ENCODE data around the gene CEL. TPM values are rescaled to one million over a fixed set of nuclear protein-coding genes. Genes with fewer than 3 reads are reported as not detected.
A peak's percentile ranks its signal among the peaks of the same experiment; 100 is the strongest.

The CEL gene
- total and polyA plus RNA-seq, 2 donors from 2014 or later: 1.0 to 16.7 TPM

DNA sequence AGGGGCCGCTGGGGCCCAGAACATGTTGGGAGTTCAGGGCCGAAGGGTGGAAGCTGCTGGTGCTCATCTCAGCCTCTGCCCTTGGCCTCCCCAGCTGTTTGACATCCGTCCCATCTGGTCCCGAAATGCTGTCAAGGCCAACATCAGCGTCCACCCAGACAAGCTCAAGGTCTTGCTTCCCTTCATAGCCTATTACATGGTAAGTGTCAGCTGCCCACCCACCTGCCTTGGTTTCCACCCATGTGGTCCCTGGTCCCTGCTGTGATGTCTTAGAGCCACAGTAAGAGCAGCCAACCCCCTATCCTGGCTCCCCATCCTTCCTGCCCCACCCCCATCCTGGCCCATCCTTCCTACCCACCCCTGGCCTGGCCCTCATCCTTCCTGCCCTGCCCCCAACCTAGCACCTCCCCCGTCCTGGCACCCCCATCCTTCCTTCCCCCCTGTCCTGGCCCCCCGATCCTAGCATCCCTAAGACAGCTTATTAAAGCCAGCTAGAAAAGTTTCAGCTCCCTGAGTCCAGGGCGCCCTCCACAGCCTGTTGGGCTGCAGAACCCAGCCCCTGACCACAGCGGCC is 9.7 kb upstream of the CEL start:
- no peak overlapping the region for H3K4me3 ChIP-seq (ENCODE audit: low read length in 3 of 3)
- peak in 1 of 5 donors; percentile 48 for DNase-seq
- H3K9me3 ChIP-seq (ENCODE audit: control insufficient read depth in 2 of 3, insufficient read depth in 1 of 3, low read length in 3 of 3): no peaks in the 10 kb centered on the region
- H3K4me1 ChIP-seq (ENCODE audit: control insufficient read depth in 2 of 3, insufficient read depth in 2 of 3, low read depth in 1 of 3, low read length in 3 of 3): no peaks in the 10 kb centered on the region
- H3K9ac ChIP-seq (ENCODE audit: low read length in 3 of 3): no peak overlapping the region
- no peaks in the 10 kb centered on the region for H3K27me3 ChIP-seq (ENCODE audit: control insufficient read depth, insufficient read depth, low read length)
- H3K27ac ChIP-seq (ENCODE audit: low read depth in 2 of 2, low read length in 2 of 2): no peak overlapping the region
- no peak for FAIRE-seq
- intact Hi-C loops (cut with DNase I): no loop called here
- TF ChIP-seq, protein P1, sequence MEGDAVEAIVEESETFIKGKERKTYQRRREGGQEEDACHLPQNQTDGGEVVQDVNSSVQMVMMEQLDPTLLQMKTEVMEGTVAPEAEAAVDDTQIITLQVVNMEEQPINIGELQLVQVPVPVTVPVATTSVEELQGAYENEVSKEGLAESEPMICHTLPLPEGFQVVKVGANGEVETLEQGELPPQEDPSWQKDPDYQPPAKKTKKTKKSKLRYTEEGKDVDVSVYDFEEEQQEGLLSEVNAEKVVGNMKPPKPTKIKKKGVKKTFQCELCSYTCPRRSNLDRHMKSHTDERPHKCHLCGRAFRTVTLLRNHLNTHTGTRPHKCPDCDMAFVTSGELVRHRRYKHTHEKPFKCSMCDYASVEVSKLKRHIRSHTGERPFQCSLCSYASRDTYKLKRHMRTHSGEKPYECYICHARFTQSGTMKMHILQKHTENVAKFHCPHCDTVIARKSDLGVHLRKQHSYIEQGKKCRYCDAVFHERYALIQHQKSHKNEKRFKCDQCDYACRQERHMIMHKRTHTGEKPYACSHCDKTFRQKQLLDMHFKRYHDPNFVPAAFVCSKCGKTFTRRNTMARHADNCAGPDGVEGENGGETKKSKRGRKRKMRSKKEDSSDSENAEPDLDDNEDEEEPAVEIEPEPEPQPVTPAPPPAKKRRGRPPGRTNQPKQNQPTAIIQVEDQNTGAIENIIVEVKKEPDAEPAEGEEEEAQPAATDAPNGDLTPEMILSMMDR (IDR thresholded peaks at IDR 0.05; ENCODE audit: borderline replicate concordance, extremely low read depth, insufficient read depth): no peak
- peaks cover 0 to 46% (median 26%) of the 10 kb centered on the region in 3 donors for H3K36me3 ChIP-seq (ENCODE audit: control insufficient read depth in 2 of 3, insufficient read depth in 3 of 3, low read length in 3 of 3)

GRCh38 chr9:133054194-133054890 is 7.4 kb upstream of the CEL start:
- no peak overlapping the region for H3K9ac ChIP-seq (ENCODE audit: low read length in 3 of 3)
- TF ChIP-seq, protein P1 (IDR thresholded peaks at IDR 0.05; ENCODE audit: borderline replicate concordance, extremely low read depth, insufficient read depth): no peak
- no peaks in the 10 kb centered on the region for H3K27me3 ChIP-seq (ENCODE audit: control insufficient read depth, insufficient read depth, low read length)
- FAIRE-seq (no peak), DNase-seq (peak in 1 of 5 donors; percentile 52)
- H3K4me3 ChIP-seq (ENCODE audit: low read length in 3 of 3): no peak overlapping the region
- no peak overlapping the region for H3K27ac ChIP-seq (ENCODE audit: low read depth in 2 of 2, low read length in 2 of 2)
- intact Hi-C loops (cut with DNase I): no loop called here
- H3K36me3 ChIP-seq (ENCODE audit: control insufficient read depth in 2 of 3, insufficient read depth in 3 of 3, low read length in 3 of 3): peaks cover 0 to 41% (median 27%) of the 10 kb centered on the region in 3 donors
- H3K9me3 ChIP-seq (ENCODE audit: control insufficient read depth in 2 of 3, insufficient read depth in 1 of 3, low read length in 3 of 3): no peaks in the 10 kb centered on the region
- H3K4me1 ChIP-seq (ENCODE audit: control insufficient read depth in 2 of 3, insufficient read depth in 2 of 3, low read depth in 1 of 3, low read length in 3 of 3): no peaks in the 10 kb centered on the region

GRCh38 chr9:133054966-133055365 is 6.8 kb upstream of the CEL start:
- H3K4me3 ChIP-seq (ENCODE audit: low read length in 3 of 3): no peak overlapping the region
- TF ChIP-seq, protein P1 (IDR thresholded peaks at IDR 0.05; ENCODE audit: borderline replicate concordance, extremely low read depth, insufficient read depth): no peak
- H3K9ac ChIP-seq (ENCODE audit: low read length in 3 of 3): no peak overlapping the region
- intact Hi-C loops (cut with DNase I): no loop called here
- no peaks in the 10 kb centered on the region for H3K27me3 ChIP-seq (ENCODE audit: control insufficient read depth, insufficient read depth, low read length)
- no peaks in the 10 kb centered on the region for H3K9me3 ChIP-seq (ENCODE audit: control insufficient read depth in 2 of 3, insufficient read depth in 1 of 3, low read length in 3 of 3)
- H3K4me1 ChIP-seq (ENCODE audit: control insufficient read depth in 2 of 3, insufficient read depth in 2 of 3, low read depth in 1 of 3, low read length in 3 of 3): no peaks in the 10 kb centered on the region
- FAIRE-seq (no peak), DNase-seq (peak in 1 of 5 donors; percentile 73)
- H3K36me3 ChIP-seq (ENCODE audit: control insufficient read depth in 2 of 3, insufficient read depth in 3 of 3, low read length in 3 of 3): peaks cover 0 to 41% (median 25%) of the 10 kb centered on the region in 3 donors
- H3K27ac ChIP-seq (ENCODE audit: low read depth in 2 of 2, low read length in 2 of 2): no peak overlapping the region
